HL-60/S4 treated with phorbol 12-myristate 13-acetate at 8.2 ng/mL for 4 days and 3 days (cell line): ENCODE data around the gene TTYH2.

Experiments used
- in situ Hi-C: fragments of 300-500 bp; cut with MboI; formaldehyde crosslinking; loops from 2 replicates; pipeline ENCODE4 v1.15.0; 2022; ENCODE audit warnings: low sequenced_read_pairs

Gene TTYH2

DNA sequence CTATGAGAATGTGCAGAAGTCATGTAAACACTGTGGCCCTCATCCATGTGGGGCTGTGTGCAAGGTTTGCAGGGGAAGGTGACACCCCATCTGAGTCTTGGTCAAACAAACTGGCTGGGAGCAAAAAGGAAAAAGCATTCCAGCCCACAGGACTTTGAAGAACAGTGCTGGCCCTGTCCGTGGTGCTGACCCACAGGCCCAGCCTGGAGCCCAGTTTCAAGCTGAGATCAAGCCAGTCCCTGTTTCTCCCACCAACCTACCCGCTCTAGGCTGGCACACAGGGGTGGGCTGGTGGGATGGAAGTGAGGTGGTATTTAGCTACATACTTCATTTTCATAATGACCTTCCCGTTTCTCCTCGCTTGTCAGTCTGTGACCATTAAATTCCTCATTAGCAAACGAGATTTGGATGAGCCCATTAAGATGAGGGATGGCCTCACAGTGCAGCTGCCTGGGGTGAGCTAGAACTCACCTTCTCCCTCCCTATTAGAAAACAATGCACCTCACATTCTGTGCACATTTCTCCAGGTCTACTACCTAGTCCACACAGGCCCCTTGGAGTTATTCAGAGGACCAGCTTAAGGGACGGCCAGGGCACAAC is 22.5 kb upstream of the TTYH2 start:
- in situ Hi-C loops: loop anchor here (25.0 kb wide), 1 partner anchor 754 kb away; no protein-coding TSS in a partner anchor

DNA sequence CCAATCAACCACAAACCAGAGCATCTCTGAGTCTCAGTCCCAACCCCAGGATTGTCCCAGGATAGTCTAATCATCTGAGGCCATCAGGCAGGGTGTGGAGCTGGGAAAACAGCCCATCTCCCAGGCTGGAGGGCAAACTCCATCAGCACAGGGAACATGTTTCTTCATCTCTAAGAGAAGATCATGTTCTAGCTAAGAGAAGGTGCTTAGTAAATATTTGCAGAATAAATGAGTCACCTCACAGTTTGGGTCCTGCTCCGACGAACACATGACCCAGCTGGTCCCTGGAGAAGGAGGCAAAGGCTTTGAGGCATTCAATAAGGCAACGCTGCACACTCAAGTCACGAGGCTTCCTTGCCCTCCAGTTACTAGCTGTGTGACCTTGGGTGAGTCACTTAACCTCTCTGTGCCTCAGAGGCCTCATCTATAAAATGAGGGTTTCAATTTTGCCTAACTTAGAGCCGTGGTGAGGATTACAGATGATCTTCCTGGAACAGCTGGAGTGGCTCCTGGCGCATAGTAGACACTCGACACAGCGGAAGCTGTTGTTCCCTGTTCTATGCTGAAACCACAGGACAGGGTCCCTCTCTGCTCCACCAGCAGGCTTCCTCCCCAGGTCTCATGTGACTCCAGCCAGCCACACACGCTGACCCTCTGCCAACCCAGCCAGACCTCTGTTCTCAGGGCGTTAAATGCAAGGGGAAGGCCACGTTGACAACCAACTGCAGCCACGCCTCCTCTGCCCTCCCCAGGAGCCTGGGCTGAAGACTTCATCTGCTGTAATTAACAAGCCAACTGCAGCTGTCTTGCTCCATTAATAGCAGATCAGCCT is 20.2 kb upstream of the TTYH2 start:
- in situ Hi-C loops: loop anchor here (25.0 kb wide), 1 partner anchor 756 kb away; no protein-coding TSS in a partner anchor

DNA sequence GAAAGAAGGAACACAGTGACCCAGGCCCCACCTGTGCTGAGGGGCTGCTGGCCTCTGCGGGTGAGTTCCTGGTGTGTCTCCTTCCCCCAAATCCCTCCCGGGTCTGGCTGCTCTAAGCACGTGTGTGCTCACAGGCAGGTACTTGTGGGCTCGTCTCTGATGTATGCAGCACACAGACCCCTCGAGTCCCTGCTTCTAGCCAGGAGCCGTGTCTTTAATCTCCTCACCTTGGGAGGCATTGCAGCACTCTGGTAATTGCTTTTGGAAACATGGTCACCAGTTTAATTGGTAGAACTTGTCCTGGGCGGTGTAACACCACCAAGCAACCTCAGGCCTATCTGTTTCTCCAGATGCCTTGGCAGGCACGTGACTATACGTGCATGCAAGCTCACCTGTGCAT is 18.7 kb upstream of the TTYH2 start:
- in situ Hi-C loops: loop anchor here (25.0 kb wide), 1 partner anchor 757 kb away; no protein-coding TSS in a partner anchor

DNA sequence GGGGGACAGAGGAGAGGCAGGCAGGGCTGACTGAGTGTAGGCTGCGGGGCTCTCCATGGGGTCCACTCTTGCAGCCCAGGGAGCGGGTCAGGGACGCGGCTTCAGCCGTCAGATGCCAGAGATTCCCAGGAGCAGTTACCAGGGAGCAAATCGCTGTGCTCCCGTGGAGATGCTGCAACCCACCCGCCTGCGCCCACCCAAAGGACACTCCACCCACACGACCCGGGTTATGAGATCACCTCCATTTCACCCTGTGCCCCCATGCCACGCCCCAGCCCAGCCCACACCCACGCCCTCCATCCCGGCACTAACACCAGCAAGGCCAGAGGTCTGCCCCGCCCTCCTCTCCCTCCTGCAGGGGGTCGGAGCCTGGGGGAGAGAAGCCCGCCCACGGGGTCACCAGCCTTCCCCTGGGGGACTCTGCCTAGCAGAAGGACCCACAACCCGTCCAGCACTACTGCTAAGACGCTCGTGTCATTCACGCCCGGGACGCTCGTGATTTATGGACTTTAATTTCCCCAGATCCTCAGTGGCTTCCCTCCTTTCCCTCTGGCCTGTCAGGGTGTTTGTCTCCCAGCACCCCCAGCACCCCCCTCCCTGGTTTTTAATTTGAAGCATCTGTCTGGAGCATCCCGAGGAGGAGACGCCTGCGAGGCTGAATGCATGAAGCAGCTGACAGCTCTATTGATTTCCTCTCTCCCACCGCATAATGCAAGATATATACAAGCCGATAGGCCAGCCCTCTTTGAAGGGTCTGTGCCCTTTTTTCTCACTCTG is 16.6 kb upstream of the TTYH2 start:
- in situ Hi-C loops: loop anchor here (25.0 kb wide), 1 partner anchor 759 kb away; no protein-coding TSS in a partner anchor

DNA sequence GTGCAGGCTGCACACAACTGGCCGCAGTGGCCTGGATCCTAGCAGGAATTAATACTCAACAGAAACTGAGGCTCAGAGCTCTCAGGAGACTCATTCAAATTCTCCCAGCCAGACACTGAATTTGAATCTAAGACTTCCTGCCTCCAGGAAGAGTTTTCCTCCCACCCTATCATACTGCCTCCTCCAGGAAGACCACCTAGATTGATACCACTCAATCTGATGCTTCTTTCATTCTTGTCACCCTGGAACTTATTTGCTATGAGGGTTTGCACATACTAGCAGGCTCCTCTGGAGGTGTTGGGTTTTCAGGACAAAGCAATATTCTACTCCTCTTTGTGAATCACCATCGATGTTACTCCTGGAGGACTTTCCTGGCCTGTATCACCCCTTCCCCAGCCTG is 15.6 kb upstream of the TTYH2 start:
- in situ Hi-C loops: loop anchor here (25.0 kb wide), 1 partner anchor 760 kb away; no protein-coding TSS in a partner anchor

DNA sequence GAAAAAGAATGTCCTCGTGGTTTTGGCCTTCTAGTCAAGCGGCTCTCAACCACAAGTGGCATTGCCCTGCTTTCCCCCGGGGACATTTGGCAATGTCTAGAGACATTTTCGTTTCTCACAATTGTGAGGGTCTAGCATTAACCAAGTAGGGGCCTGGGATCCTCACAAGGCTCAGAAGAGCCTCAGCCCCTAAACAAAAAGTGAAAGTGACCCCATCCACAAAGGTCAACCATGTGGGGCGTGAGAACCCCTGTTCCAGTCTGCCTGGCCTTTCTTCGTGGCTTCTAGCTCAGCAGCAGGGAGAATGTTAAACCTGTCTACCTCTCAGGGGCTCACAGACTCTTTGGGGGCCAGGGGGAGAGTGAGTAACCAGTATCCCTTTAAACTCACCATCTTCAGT is 14.7 kb upstream of the TTYH2 start:
- in situ Hi-C loops: loop anchor here (25.0 kb wide), 1 partner anchor 761 kb away; no protein-coding TSS in a partner anchor

DNA sequence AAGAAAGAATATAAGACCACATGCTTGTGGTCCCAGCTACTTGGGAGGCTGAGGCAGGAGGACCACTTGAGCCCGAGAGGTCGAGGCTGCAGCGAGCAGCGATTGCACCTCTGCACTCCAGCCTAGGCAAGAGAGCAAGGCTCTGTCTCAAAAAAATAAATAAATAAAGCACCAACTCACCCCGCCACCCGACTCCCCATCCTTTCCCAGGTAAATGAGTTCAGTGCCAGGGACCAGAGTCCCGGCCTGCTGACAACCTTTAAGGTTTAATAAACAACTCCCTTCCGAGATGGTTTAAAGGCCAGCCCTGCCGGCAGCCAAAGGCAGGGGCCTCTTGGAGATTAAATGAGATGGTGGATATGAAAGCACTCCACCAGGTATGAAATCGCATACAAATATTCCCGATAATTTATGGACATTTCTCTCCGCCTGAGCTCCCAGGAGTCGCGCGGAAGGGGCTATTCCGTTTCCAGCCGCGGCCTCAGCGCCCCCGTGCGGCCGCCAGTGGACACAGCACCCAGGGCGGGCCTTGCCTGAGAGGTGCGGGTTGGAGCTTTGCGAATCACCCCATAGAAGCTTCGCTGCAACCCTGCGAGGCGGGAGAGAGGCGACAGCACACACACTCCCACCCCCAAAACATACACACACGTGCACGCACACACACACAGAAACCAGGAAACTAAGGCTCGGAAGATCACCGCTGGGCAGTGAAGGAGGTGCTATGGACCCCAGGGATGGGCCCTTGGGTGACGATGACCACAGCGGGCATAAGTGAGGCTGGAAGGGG is 13.9 kb upstream of the TTYH2 start:
- in situ Hi-C loops: loop anchor here (25.0 kb wide), 1 partner anchor 762 kb away; no protein-coding TSS in a partner anchor

DNA sequence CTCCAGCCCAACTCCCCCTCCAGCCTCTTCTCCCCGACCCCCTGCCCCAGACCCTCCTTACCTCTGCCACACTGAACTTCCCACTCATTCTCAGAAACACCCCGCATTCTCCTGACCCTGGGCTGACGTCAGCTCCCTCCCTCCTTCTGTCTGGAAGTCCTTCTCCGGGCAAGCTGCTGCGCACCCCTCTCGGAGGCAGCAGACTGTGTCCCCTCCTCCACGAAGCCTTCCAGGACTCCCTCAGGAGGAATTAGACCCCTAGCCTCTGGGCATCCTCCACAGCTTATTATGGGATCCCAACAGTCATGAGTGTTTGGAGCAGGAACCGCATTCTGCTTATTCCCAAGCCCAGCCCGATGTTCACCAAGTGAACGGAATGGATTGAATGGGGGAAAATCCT is 13.3 kb upstream of the TTYH2 start:
- in situ Hi-C loops: no loop called here

DNA sequence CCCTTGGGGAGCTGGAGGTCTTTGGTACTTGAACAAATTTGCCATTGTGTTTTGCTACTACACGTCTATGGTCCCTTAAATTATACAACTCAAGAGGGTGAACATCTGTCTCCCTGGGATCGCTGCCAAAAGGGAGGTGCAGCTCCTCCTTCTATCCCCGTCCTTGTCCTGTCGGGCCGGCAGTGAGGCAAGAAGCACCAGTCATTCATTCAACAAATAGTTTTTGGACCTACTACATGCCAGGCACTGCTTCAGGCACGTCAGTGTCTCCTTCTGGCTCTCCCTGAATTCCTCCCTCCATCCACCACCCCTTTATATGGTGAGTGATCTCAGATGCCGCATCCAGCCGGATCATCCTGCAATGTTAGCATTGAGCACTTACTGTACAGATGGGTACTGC is 12.1 kb upstream of the TTYH2 start:
- in situ Hi-C loops: no loop called here

DNA sequence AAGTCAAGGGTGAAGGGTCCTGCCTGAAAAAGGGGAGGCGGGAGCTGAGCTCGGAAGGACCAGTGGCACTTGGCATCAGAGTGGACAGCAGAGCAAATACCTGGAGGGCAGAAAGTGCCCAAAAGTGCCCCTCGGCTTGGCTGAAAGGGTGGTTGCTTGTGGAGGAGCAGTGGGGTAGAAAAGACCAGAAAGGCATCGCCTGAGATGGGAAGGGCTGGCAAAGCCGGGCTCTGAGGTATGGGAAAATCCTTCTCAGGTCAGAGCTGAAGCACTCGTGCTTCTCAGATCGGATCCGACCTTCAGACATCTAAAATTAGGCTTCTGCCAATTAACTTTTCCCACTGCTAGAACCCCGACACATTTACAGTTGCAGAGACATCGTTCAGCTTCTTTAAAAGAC is 11.4 kb upstream of the TTYH2 start:
- in situ Hi-C loops: no loop called here

DNA sequence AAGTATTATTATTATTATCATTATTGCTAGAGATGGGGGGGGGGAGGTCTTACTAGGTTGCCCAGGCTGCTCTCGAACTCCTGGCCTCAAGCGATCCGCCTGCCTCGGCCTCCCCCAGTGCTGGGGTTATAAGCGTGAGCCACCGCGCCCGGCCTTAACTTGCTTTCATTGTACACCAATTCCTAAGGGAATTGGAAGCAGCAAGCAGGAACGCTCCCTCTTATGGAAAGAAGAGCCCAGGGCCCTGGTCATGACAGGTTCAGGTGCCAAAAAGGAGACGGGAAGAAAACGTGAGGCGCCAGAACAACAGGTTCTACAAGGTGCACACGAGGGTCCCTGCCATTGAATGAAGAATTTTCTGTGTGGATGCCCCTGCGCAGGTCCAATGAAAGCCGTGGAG is 10.4 kb upstream of the TTYH2 start:
- in situ Hi-C loops: no loop called here

DNA sequence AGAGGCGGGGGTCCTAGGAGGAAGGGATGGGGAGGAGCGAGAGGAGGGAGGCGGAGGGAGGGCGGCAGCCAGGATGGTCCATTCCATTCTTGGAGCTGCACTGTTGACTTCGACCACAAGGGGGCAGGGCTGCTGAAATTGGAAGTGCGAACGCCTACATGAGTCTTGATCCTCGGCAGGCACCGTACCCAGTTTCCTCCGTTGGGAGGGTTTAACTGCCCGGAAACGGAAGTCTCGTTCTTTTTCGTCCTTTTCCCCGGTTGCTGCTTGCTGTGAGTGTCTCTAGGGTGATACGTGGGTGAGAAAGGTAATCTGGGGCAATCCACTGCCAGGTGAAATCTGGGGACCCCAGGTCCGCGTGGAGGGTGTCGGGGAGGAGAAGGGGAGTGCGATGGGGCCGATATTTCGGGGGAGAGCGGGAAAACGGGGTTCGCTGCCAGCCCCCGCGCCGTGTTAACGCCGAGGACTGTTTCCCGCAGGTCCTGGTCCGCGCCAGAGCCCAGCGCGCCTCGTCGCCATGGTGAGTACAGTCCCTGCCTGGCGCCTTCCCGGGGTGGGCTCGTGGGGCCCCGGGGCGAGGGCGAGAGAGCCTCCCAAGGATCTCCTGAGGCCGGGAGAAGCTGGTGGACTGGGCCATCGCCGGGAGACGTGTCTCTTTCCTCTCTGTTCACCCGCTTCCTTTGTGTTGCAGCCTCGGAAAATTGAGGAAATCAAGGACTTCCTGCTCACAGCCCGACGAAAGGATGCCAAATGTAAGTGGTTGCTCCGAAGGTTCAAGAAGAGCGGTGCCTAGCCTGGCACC is 9.7 kb upstream of the TTYH2 start, which contains the start of gene RPL38:
TSS of gene RPL38 (plus strand) at position 240 of the 802 bp plus-strand sequence. CDS start at position 518, 278 bp downstream.
- in situ Hi-C loops: no loop called here

DNA sequence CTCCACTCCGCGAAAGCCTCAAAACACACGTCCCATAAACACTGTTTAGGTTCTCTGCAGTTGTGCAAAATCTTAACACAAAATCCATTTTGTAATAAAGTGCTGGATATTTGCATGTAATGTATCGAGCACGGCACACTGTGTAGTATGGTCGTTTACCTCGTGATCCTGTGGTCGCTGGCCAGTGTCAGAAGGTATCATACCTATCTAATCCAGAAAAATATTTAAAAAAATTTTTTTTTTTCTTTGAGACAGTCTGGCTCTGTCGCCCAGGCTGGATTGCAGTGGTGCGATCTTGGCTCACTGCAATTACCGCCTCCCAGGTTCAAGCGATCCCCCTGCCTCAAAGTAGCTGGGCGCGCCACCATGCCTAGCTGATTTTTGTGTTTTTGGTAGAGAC is 8.9 kb upstream of the TTYH2 start:
- in situ Hi-C loops: no loop called here

DNA sequence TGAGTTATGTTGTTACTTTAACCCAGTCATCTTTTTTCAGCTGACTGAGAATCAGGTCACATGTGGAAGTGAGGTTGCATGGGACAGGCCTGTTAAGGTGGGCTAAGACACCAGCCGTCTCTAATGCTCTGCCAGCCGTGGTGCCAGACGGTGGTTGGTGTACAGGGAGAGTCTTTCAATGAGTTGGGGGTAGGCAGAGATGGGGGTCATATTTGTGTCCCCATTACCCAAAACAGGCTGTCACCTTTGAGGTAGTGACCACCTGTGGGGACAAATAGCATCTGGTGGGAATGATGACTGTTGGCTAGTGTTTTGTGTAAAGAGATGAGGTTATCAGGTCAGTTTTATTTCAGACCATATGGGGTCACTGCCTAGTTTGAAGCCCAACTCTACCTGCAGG is 8.1 kb upstream of the TTYH2 start:
- in situ Hi-C loops: no loop called here

DNA sequence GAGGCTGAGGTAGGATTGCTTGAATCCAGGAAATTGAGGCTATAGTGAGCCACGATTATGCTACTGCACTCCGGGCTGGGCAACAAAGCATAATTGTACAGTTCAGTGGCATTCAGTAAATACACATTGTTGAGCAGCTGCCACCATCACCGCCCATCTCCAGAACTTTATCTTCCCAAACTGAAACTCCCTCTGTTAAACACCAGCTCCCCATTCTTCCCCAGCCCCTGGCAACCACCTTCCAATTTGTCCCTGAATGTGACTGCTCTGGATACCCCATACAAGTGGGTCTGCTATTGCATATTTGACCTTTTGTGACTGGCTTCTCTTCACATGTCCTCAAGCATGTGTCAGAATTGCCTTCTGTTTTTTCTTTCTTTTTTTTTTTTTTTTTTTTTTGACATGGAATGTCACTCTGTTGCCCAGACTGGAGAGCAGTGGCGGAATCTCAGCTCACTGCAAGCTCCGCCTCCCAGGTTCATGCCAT is 7.0 kb upstream of the TTYH2 start:
- in situ Hi-C loops: no loop called here

DNA sequence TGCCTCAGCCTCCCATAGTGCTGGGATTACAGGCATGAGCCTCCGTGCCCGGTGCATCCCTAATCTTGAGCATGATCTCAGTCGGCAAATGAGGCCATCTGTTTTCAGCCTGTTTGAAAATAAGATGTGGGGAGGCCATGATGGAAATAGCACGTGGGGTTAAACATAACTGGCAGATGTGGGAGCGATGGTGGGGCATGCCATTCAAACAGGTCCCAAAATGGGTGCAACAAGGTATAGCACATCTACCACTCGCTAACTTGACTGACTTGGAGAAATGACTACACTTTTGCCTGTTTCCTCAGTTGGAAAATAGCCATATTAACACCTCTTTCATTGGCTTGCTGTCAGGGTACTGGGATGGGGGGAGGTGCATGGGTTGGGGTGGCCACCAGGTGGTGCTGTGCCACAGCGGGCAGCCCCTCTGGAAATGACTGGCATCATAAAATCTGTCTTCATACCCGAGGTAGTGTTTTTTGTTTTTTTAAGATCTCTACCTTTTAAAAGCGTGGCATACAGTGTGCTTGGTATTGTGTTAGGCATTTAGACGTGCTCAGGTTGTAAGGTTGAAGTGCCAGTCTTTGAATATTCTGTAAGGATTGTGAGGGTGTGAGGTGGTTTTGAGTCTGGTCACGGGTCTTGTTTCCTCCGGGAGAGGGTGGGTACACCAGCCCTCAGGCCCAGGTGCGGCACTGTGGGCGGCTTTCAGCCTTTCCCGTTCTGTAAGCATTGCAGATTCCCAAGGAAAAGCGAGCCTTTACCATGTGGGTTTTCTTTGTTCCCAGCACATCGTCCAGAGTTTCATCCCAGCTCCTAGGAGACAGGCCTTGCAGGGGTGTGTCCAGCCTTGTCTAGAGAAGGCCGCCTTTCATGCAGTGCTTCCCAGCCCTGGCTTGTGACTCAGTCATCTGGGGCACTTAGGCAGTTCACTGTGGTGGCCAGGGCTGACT is 2.9 kb upstream of the TTYH2 start:
- in situ Hi-C loops: no loop called here

DNA sequence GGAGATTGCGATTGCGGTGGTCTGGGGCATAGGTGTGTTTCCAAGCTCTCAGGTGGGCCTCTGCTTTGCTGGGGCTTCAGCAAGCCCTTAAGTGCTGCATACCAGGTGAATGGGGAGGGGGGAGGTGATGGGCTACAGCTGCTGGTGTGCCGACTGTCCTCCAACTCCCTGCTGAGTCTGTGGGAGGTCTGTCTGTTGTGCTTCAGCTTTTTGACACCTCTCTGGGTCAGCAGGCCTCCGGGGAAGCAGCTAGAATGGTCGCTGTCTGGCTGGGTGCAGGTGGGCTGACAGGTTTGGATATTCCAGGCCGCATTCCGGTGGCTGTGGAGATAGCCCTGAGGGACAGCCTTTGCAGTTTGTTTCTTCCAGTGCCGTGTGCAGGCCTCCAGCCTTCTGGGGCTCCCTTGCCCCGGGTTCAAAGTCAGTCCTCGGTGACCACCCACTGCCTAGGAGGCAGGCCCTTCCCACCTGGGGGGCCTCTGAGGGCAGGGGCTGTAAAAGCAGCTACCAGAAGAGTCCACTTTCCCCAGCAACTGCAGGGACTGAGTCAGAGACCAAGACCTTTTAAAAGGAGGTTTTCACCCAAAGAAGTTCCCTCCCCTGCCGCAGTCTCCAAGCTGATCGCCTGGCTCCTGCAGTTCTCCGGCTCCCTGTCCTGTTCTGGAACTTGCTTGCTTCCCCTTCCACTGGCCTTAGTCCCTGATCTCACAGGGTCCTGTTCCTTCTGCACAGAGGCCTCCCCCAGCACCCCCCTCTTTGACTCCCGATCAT is 2.0 kb upstream of the TTYH2 start:
- in situ Hi-C loops: no loop called here

DNA sequence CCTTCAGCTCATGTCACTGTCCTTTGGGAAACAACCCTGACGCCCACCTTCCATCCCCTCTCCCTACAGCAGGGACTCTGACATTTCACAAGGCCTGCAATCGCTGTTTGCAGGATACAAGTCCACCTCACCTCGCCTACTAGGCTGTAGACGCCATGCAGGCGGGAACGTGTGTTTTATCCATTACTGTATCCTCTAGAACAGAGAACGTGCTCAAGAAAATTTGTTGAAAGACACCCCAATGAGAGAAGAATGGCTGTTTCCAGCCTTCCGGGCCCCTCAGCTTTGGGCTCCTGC is 1.5 kb upstream of the TTYH2 start:
- in situ Hi-C loops: no loop called here
